ENCODE measurements around the gene SPTBN5.

Gene SPTBN5

GRCh38 chr15:41881920-41882688 is 11.7 kb downstream of the SPTBN5 start:
- peak overlapping the region in 1 of 2 donors; percentile 3 for H3K4me3 ChIP-seq (replicated peaks in 1 of 2; ENCODE audit: low read depth in 2 of 2, low read length in 2 of 2)
- peak in 1 of 2 donors; percentile 16 for DNase-seq (ENCODE audit: low read depth in 2 of 2)
- TF ChIP-seq CTCF (IDR thresholded peaks at IDR 0.05; ENCODE audit: low read depth, low read length) = no peak

GRCh38 chr15:41881550-41881919 is 12.3 kb downstream of the SPTBN5 start:
- TF ChIP-seq CTCF (IDR thresholded peaks at IDR 0.05; ENCODE audit: low read depth, low read length) = no peak
- no peak for DNase-seq (ENCODE audit: low read depth in 2 of 2)
- no peak overlapping the region for H3K4me3 ChIP-seq (replicated peaks in 1 of 2; ENCODE audit: low read depth in 2 of 2, low read length in 2 of 2)

DNA sequence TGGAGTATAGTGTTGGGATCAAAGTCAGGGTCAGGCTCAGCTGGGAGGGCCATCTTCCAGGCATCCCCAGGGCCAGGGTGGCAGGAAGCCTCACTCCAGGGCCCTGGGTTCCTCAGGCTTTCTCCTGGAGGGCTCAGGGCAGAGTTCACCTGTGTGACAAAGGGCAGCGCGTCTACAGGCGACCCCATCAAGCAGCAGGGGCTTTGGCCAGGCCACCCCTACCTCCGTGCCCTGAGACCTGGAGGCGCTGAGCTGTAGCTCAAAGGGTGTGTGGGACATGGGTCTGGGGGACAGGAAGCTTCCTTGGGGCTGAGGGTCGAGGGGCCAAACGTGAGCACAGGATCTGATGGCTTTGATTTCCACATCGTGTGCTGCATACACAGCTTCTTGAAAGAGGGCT is 12.8 kb downstream of the SPTBN5 start:
- no peak overlapping the region for H3K4me3 ChIP-seq (replicated peaks in 1 of 2; ENCODE audit: low read depth in 2 of 2, low read length in 2 of 2)
- DNase-seq (ENCODE audit: low read depth in 2 of 2) = no peak
- no peak for TF ChIP-seq CTCF (IDR thresholded peaks at IDR 0.05; ENCODE audit: low read depth, low read length)

DNA sequence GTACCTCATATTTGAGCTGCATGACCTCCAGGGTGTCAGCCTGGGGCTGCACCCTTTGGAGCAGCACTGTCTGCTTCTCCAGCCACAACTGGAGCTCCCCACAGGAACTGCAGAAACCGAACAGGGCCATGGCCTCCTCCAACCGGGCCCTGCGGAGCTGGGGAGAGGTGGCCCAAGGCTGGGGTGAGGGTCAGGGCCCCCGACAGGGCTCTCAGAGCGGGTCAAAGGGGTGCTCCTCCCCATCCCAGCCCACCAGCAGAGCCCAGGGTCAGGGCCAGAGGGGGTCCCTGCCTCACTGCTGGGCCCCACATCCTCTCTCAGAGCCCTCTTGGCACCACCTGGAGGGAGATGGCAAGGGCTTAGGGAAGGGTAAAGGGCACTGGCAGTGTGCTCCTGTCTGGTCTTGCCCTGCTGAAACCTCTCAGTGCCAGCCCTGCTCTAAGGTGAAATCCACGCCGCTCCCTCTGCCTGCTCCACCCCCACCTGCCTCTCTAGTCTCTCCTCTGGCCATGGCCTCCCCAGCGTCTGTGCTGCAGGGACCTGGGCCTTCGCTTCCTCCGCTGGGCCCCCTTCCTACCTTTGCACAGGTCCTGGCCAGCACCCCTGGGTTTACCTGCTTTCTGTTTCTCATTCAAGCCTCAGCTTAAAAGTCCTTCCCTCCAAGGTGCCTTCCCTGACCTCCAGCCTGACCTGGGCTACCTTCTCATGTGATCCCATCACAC is 13.5 kb downstream of the SPTBN5 start:
- H3K4me3 ChIP-seq (replicated peaks in 1 of 2; ENCODE audit: low read depth in 2 of 2, low read length in 2 of 2) = no peak overlapping the region
- DNase-seq (ENCODE audit: low read depth in 2 of 2) = no peak
- TF ChIP-seq CTCF (IDR thresholded peaks at IDR 0.05; ENCODE audit: low read depth, low read length) = no peak

GRCh38 chr15:41879321-41879845 is 14.5 kb downstream of the SPTBN5 start:
- no peak overlapping the region for H3K4me3 ChIP-seq (replicated peaks in 1 of 2; ENCODE audit: low read depth in 2 of 2, low read length in 2 of 2)
- no peak for TF ChIP-seq CTCF (IDR thresholded peaks at IDR 0.05; ENCODE audit: low read depth, low read length)
- no peak for DNase-seq (ENCODE audit: low read depth in 2 of 2)

GRCh38 chr15:41878355-41878699 is 15.5 kb downstream of the SPTBN5 start:
- TF ChIP-seq CTCF (IDR thresholded peaks at IDR 0.05; ENCODE audit: low read depth, low read length) = no peak
- H3K4me3 ChIP-seq (replicated peaks in 1 of 2; ENCODE audit: low read depth in 2 of 2, low read length in 2 of 2) = no peak overlapping the region

More at GRCh38 chr15:41878355-41878699, 15.5 kb downstream of the SPTBN5 start:
- no peak for DNase-seq (ENCODE audit: low read depth in 2 of 2)
